Mucosa of descending colon (tissue), 3 donors: ENCODE measurements around the gene FHL2. TPM values are rescaled to one million over a fixed set of nuclear protein-coding genes. Genes with fewer than 3 reads are reported as not detected.
"Not testable (repeated sequence)": the region's sequence is repeated elsewhere in the genome, so short reads cannot be mapped to it uniquely, and the experiment has no call there.

Experiments used
- ATAC-seq: fragments of 200-7000 bp; cut with Tn5 transposase; one replicate; pipeline ENCODE4 v1.9.1; 2020; ENCODE audit warnings: mild to moderate bottlenecking, moderate library complexity
- DNase-seq, 3 donors: peaks; one replicate each; pipeline ENCODE4 v3.0.0-alpha.2; 2020
- H3K36me3 ChIP-seq: fragments of 200-600 bp; one replicate; pipeline ENCODE4 v1.8.0; 2021; ENCODE audit warnings: low read depth, mild to moderate bottlenecking
- H3K4me1 ChIP-seq: fragments of 200-600 bp; one replicate; pipeline ENCODE4 v1.8.0; 2021; ENCODE audit warnings: low read depth, mild to moderate bottlenecking
- H3K4me3 ChIP-seq: fragments of 200-600 bp; one replicate; pipeline ENCODE4 v1.8.0; 2021; ENCODE audit warnings: mild to moderate bottlenecking
- H3K9me3 ChIP-seq: fragments of 200-600 bp; one replicate; pipeline ENCODE4 v1.8.0; 2021; ENCODE audit warnings: mild to moderate bottlenecking
- CTCF ChIP-seq: fragments of 200-600 bp; IDR thresholded peaks from one replicate; pipeline ENCODE4 v1.8.0; 2022; ENCODE audit warnings: antibody characterized with exemption, mild to moderate bottlenecking
- intact Hi-C, 2 donors: fragments of 100-400 bp; cut with DNase I in 1 of 2; cut with micrococcal nuclease in 1 of 2; formaldehyde crosslinking; loops; one replicate each; pipeline versions ENCODE4 v1.11.0 to v1.11.1; 2022; cut with DNase I, micrococcal nuclease
- total RNA-seq, 3 donors: library from RNA; stranded (reverse); fragmentation: NEBNext Ultra II Directional in 2 of 3; extraction: Animal tissue kit (Norgen Biotek cat#: 25700) in 2 of 3; gene quantifications; one replicate each; pipeline versions ENCODE4 v1.2.1 to v1.2.4, GENCODE V29; 2021 to 2023
- donor health status: DM: no; HTN: no; CAD: no; lungs with moderate emphysema.
- donor health status: DM: no; HTN: no; CAD: no.
- donor health status: DM: no; HTN: yes; CAD: no.

FHL2 gene
- total RNA-seq, 3 donors from 2014 or later = 109 to 132 (median 113) TPM

- DNase-seq = no peak
- Histone ChIP-seq H3K4me3 (no peak overlapping the region), H3K4me1 (peaks cover 3% of the 10 kb centered on the region), H3K36me3 (no peaks in the 10 kb centered on the region), H3K9me3 (no peaks in the 10 kb centered on the region)
- no peak for TF ChIP-seq CTCF
- ATAC-seq = no peak
- intact Hi-C loops = no loop called here
These were observed 28.6 kb upstream of the FHL2 start for GRCh38 chr2:105427485-105427884.

- H3K4me1 ChIP-seq = peaks cover 3% of the 10 kb centered on the region
- DNase-seq (no peak), ATAC-seq (peak; percentile 50)
- no peak for TF ChIP-seq CTCF
- intact Hi-C loops = no loop called here
- no peaks in the 10 kb centered on the region for H3K9me3 ChIP-seq
- H3K4me3 ChIP-seq = no peak overlapping the region
- no peaks in the 10 kb centered on the region for H3K36me3 ChIP-seq
These were observed 27.9 kb upstream of the FHL2 start for GRCh38 chr2:105426626-105427292.

GRCh38 chr2:105425936-105426625 is 27.2 kb upstream of the FHL2 start:
- DNase-seq (no peak), ATAC-seq (peak; percentile 59)
- Histone ChIP-seq H3K9me3 (no peaks in the 10 kb centered on the region), H3K4me3 (no peak overlapping the region), H3K4me1 (peaks cover 3% of the 10 kb centered on the region), H3K36me3 (no peaks in the 10 kb centered on the region)
- no peak for TF ChIP-seq CTCF
- intact Hi-C loops = no loop called here

GRCh38 chr2:105424836-105425235 is 26.0 kb upstream of the FHL2 start:
- H3K4me3 ChIP-seq, H3K4me1 ChIP-seq, H3K9me3 ChIP-seq, H3K36me3 ChIP-seq, intact Hi-C loops, DNase-seq, ATAC-seq: not testable (repeated sequence)

GRCh38 chr2:105422801-105423200 is 23.9 kb upstream of the FHL2 start:
- no peak overlapping the region for H3K4me3 ChIP-seq
- intact Hi-C loops = no loop called here
- ATAC-seq = no peak
- TF ChIP-seq CTCF = no peak
- H3K4me1 ChIP-seq = peaks cover 3% of the 10 kb centered on the region
- DNase-seq = no peak
- no peaks in the 10 kb centered on the region for H3K9me3 ChIP-seq
- no peaks in the 10 kb centered on the region for H3K36me3 ChIP-seq

- Histone ChIP-seq H3K4me3 (no peak overlapping the region), H3K9me3 (no peaks in the 10 kb centered on the region), H3K36me3 (no peaks in the 10 kb centered on the region), H3K4me1 (no peaks in the 10 kb centered on the region)
- no peak for TF ChIP-seq CTCF
- no peak for ATAC-seq
- DNase-seq = no peak
- intact Hi-C loops = no loop called here
These were observed 22.2 kb upstream of the FHL2 start for GRCh38 chr2:105421053-105421452.
